ENCODE data around the gene COPE.

GRCh38 chr19:18856385-18857126 lies 62.6 kb downstream of the COPE start:
- no peak for TF ChIP-seq CTCF (IDR thresholded peaks at IDR 0.05 in 4 of 5, conservative IDR thresholded peaks at IDR 0.05 in 1 of 5)
- TF ChIP-seq POLR2A (IDR thresholded peaks at IDR 0.05): no peak

All from gastrocnemius medialis (tissue), 4 donors.